Spleen (tissue), 7 donors: ENCODE results near the gene CTNNA1.

ENCODE experiments used
- CTCF ChIP-seq, 11 experiments: fragments of 200-600 bp in 7 of 11; fragments of 450-650 bp in 4 of 11; sonication (generic) in 4 of 11; IDR thresholded peaks in 8 of 11; conservative IDR thresholded peaks in 3 of 11; 1 replicate in 7 of 11; 2 replicates in 4 of 11; pipeline versions ENCODE4 v1.4.0 to v1.8.0; 2016 to 2021; ENCODE audit warnings: antibody characterized with exemption in 11 of 11, inconsistent platforms in 4 of 11, mild to moderate bottlenecking in 1 of 11
- POLR2A ChIP-seq, 3 donors: fragments of 450-650 bp; IDR thresholded peaks; one replicate each; pipeline ENCODE4 v1.5.1; 2017; ENCODE audit warnings: antibody characterized with exemption in 3 of 3, mild to moderate bottlenecking in 1 of 3
- donor health status: DM: no; HTN: no; CAD: no; lungs with moderate emphysema.
- donor health status: DM: no; HTN: no; CAD: no.
- donor health status: DM: no; HTN: no; CAD: no.

- TF ChIP-seq CTCF (IDR thresholded peaks at IDR 0.05 in 8 of 11, conservative IDR thresholded peaks at IDR 0.05 in 3 of 11): no peak
- no peak for TF ChIP-seq POLR2A (IDR thresholded peaks at IDR 0.05)
Measured at GRCh38 chr5:138981131-138981530, 227.9 kb downstream of the CTNNA1 start.
